A549 treated with AZD9567 at 1 μM for 4 hours (cell line): ENCODE results near the gene UTP11. TPM values are rescaled to one million over a fixed set of nuclear protein-coding genes. Genes with fewer than 3 reads are reported as not detected.

Experiments used
- total RNA-seq: library from RNA; stranded (reverse); fragments of 200-300 nt; extraction: Qiagen RNA extraction; gene quantifications from 5 replicates; pipeline ENCODE4 v1.2.3, GENCODE V29; 2022; ENCODE audit not compliant: insufficient read depth

UTP11 gene, protein sequence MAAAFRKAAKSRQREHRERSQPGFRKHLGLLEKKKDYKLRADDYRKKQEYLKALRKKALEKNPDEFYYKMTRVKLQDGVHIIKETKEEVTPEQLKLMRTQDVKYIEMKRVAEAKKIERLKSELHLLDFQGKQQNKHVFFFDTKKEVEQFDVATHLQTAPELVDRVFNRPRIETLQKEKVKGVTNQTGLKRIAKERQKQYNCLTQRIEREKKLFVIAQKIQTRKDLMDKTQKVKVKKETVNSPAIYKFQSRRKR
- 37.9 to 72.9 TPM (median 42.0 TPM) in 5 replicates for total RNA-seq

DNA sequence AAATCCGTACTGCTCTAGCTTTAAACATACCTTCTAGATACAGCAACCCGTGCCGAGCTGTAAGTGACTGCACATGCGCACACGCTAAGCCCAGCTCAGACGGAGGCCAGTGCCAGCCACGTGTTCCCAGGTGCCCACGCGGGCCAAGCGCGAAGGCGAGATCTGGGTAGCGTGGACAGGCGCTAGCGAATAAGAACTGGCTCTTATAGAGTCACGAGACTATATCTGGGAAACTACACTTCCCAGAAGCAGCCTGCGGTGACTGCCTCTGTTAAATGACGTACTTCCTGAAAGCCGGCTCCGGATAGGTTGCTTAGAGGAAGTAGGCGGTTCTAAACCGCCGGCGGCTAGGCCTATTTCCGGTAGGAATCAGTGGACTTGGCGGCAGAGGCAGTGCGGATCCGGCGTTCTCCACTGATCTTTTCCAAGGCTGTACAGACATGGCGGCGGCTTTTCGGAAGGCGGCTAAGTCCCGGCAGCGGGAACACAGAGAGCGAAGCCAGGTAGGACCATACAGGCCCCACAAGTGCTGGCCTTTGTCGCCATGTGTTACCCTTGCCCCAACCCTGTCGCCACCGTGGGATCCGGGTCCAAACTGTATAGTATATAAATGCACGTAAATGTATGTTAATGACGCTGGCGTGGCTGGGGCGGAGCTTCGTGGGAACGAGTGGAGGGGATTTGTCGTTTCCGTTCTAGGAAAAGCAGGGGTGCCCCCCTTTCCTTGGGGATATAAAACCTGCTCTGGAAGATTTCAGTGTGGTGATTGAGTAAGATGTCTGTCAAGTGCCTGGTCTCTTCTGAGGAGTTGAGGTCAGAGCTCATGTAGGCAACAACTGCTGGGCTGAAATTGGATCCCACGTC is at the start of gene UTP11:
UTP11 (plus strand) TSS at position 372 of the 864 bp plus-strand sequence; CDS start at position 441, 69 bp downstream.

DNA sequence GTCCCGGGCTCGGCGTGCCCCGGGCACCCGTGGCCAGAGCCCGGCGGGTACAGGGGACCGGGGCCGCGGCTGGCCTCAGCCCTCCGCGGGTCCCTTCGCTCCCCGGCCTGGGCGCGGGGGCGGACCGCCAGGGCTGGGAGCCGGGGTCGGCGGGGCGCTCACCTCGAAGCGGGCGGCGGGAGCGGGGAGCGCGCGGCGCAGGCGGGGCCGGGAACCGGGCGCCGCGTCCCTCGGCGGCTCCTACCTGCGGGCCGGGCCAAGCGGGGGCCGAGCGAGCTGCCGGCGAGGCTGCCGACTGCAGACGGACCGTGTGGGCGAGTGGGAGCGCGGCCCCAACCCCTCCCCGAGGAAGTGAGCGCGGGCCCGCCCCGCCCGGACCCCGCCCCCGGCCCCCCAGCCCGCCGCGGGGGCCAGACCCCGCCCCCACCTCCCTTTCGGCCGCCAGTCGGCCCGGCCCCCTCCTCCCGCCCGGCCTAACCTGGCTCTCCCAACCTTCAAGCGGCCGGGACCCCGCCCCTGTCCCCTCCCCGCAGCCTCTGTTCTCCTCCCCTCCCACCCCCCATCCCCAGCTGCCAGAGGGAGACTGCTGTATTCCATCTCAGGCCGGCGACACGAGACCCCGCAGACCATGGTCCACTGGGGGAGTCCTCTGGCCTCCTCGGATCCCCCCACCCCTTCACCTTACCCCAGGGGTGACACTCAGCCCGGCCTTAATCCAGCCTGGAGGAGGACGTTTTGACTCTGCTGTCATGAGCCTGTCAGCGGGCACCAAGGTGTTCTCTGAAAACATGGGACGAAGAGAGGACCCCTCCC is 7.1 kb upstream of the UTP11 start, which contains the start of gene FHL3:
FHL3 (minus strand) TSS at position 320 of the 813 bp plus-strand sequence. CDS start 6,102 bp downstream, outside the sequence.

DNA sequence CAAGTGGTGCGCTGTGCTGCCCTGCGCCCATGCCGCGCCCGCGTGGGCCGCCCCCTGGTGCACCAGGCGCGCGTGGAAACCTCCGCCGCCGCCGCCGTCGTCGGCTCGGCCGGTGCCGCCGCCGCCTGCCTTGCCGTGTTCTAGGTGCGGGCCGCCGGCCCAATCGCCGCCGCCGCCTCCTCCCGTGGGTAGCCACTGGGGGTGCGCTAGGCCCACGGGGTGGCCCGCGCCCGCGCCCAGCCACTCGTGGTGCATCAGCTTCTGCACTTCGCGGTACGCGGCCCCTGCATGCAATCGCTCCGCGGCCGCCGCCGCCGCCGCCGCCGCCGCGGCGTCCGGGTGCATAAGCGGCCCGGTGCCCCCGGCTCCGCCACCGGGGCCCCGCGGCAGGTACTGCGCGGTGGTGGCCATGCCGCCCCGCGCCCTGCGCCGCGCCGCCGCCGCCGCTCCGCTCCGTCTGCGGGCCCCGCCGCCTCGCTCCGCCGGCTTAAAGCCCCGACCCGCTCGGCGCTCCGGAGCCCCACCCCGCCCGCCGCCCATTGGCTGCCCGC is 33.9 kb downstream of the UTP11 start, which contains the start of gene POU3F1:
POU3F1 (minus strand) TSS at position 461 of the 551 bp plus-strand sequence; CDS start at position 411, 50 bp downstream.

Other genes starting within 250 kb of the UTP11 start
- 1.0 to 1.4 TPM (median 1.2 TPM) in 5 replicates for gene EPHA10, start 247.6 kb upstream of the UTP11 start, total RNA-seq
- gene MANEAL, start 218.9 kb upstream of the UTP11 start, total RNA-seq, result 19.5 to 24.3 TPM (median 23.9 TPM) in 5 replicates
- 26.3 to 63.4 TPM (median 58.0 TPM) in 5 replicates for gene C1orf122, start 204.9 kb upstream of the UTP11 start, total RNA-seq
- 13.0 to 19.0 TPM (median 17.8 TPM) in 5 replicates for gene YRDC, start 204.5 kb upstream of the UTP11 start, total RNA-seq
- 4.5 to 5.0 TPM (median 4.8 TPM) in 5 replicates for gene MTF1, start 153.1 kb upstream of the UTP11 start, total RNA-seq
- gene INPP5B, start 65.7 kb upstream of the UTP11 start, total RNA-seq, result 4.0 to 6.1 TPM (median 4.1 TPM) in 5 replicates
- gene SF3A3, start 22.7 kb upstream of the UTP11 start, total RNA-seq, result 48.6 to 71.7 TPM (median 51.2 TPM) in 5 replicates
- 6.2 to 8.9 TPM (median 7.7 TPM) in 5 replicates for gene FHL3, start 7.2 kb upstream of the UTP11 start, total RNA-seq
- gene POU3F1, start 34.1 kb downstream of the UTP11 start, total RNA-seq, result 0.10 to 0.13 TPM in 2 of 5 replicates, not detected in the others